Neuronal stem cell (in vitro differentiated cells): ENCODE results near the gene ETAA1.

ENCODE experiments used
- DNase-seq: peaks from one replicate; pipeline ENCODE4 v3.0.0-alpha.2; 2013; ENCODE audit warnings: low spot score
- H2AFZ ChIP-seq: one replicate; pipeline ENCODE4 v1.6.1; 2013; ENCODE audit warnings: mild to moderate bottlenecking, low read length, inconsistent platforms
- H2AK5ac ChIP-seq: 2 replicates; pipeline ENCODE4 v1.6.1; 2013; ENCODE audit warnings: low read depth, mild to moderate bottlenecking, inconsistent platforms, low read length, moderate library complexity, mixed read lengths
- H2BK120ac ChIP-seq: 2 replicates; pipeline ENCODE4 v1.6.1; 2013; ENCODE audit warnings: low read depth, mild to moderate bottlenecking, inconsistent platforms, low read length, moderate library complexity, mixed read lengths
- H2BK12ac ChIP-seq: one replicate; pipeline ENCODE4 v1.6.1; 2013; ENCODE audit warnings: low read length, inconsistent platforms
- H2BK15ac ChIP-seq: 2 replicates; pipeline ENCODE4 v1.6.1; 2013; ENCODE audit warnings: mild to moderate bottlenecking, low read length, inconsistent platforms, mixed read lengths
- H2BK5ac ChIP-seq: one replicate; pipeline ENCODE4 v1.6.1; 2013; ENCODE audit warnings: inconsistent platforms, mild to moderate bottlenecking, low read length, moderate library complexity
- H3K14ac ChIP-seq: one replicate; pipeline ENCODE4 v1.6.1; 2013; ENCODE audit warnings: low read length, inconsistent platforms
- H3K18ac ChIP-seq: 2 replicates; pipeline ENCODE4 v1.6.1; 2013; ENCODE audit warnings: low read length, inconsistent platforms
- H3K23ac ChIP-seq: 2 replicates; pipeline ENCODE4 v1.6.1; 2013; ENCODE audit warnings: low read depth, mild to moderate bottlenecking, mixed read lengths, low read length, inconsistent platforms; ENCODE audit not compliant: poor library complexity
- H3K27ac ChIP-seq: replicated peaks from 3 replicates; pipeline ENCODE4 v1.5.1; 2013; ENCODE audit warnings: low read length, inconsistent platforms
- H3K27me3 ChIP-seq, 3 experiments: 2 replicates each; pipeline ENCODE4 v1.6.1; 2013; ENCODE audit warnings: low read length in 3 of 3, mild to moderate bottlenecking in 2 of 3, inconsistent platforms in 1 of 3, low read depth in 1 of 3, mixed read lengths in 1 of 3, moderate library complexity in 1 of 3; ENCODE audit not compliant: control insufficient read depth in 3 of 3, insufficient read depth in 3 of 3
- H3K36me3 ChIP-seq, 2 donors: replicated peaks in 1 of 2; 2 replicates each; pipeline ENCODE4 v1.6.1; 2013; ENCODE audit warnings: low read length in 2 of 2; ENCODE audit not compliant: control insufficient read depth in 2 of 2, insufficient read depth in 2 of 2
- H3K4ac ChIP-seq: 2 replicates; pipeline ENCODE4 v1.6.1; 2013; ENCODE audit warnings: inconsistent platforms, mild to moderate bottlenecking, low read length, moderate library complexity
- H3K4me1 ChIP-seq, 2 donors: 1 replicate in 1 of 2; 2 replicates in 1 of 2; pipeline ENCODE4 v1.6.1; 2013; ENCODE audit warnings: low read length in 2 of 2, low read depth in 1 of 2; ENCODE audit not compliant: control insufficient read depth in 2 of 2, insufficient read depth in 1 of 2
- H3K4me2 ChIP-seq: one replicate; pipeline ENCODE4 v1.6.1; 2013; ENCODE audit warnings: mild to moderate bottlenecking, low read length, inconsistent platforms; ENCODE audit not compliant: insufficient read depth, poor library complexity, severe bottlenecking
- H3K4me3 ChIP-seq, 2 donors: 2 replicates each; pipeline ENCODE4 v1.5.1; 2013; ENCODE audit warnings: low read length in 2 of 2, mild to moderate bottlenecking in 2 of 2, inconsistent platforms in 1 of 2, moderate library complexity in 1 of 2
- H3K79me1 ChIP-seq: one replicate; pipeline ENCODE4 v1.6.1; 2013; ENCODE audit warnings: low read depth, mild to moderate bottlenecking, inconsistent platforms, low read length, moderate library complexity
- H3K9ac ChIP-seq: one replicate; pipeline ENCODE4 v1.6.1; 2013; ENCODE audit warnings: mild to moderate bottlenecking, low read depth, low read length, inconsistent platforms; ENCODE audit not compliant: poor library complexity
- H3K9me3 ChIP-seq, 2 donors: replicated peaks in 1 of 2; 2 replicates each; pipeline versions ENCODE3 to v1.6.1; 2013; ENCODE audit warnings: low read length in 2 of 2, mild to moderate bottlenecking in 2 of 2, inconsistent platforms in 1 of 2, low read depth in 1 of 2, mixed read lengths in 1 of 2, moderate library complexity in 1 of 2; ENCODE audit not compliant: control insufficient read depth in 2 of 2, insufficient read depth in 1 of 2
- H4K8ac ChIP-seq: one replicate; pipeline ENCODE4 v1.6.1; 2013; ENCODE audit warnings: low read depth, mild to moderate bottlenecking, inconsistent platforms, low read length, moderate library complexity
- H4K91ac ChIP-seq: one replicate; pipeline ENCODE4 v1.6.1; 2013; ENCODE audit warnings: low read length, low read depth, mild to moderate bottlenecking, inconsistent platforms; ENCODE audit not compliant: poor library complexity
- WGBS, 2 donors: extraction: QIAGEN DNeasy Blood & Tissue Kit; methylation state at CpG; one replicate each; pipeline ENCODE4 v1.1.7; 2013; ENCODE audit warnings: missing lambda C conversion rate in 2 of 2, mixed read lengths in 1 of 2; ENCODE audit not compliant: insufficient read length in 2 of 2, insufficient replicate concordance in 1 of 2; ENCODE audit errors: extremely low coverage in 2 of 2; 5-methylcytosine and 5-hydroxymethylcytosine counted together

Gene ETAA1

GRCh38 chr2:67389286-67389685, 7.8 kb upstream of the ETAA1 start:
- H3K18ac ChIP-seq: no peak overlapping the region
- H3K4me1 ChIP-seq: peaks cover 0 to 5% of the 10 kb centered on the region in 2 donors
- DNase-seq: no peak
- no peak overlapping the region for H4K8ac ChIP-seq
- H2BK5ac ChIP-seq: no peak overlapping the region
- peaks cover 0 to 5% of the 10 kb centered on the region in 2 donors for H3K9me3 ChIP-seq
- no peak overlapping the region for H3K23ac ChIP-seq
- WGBS, 2 donors: no CpG with 5 or more reads among the region's 2 CpGs
- no peaks in the 10 kb centered on the region for H3K36me3 ChIP-seq
- no peak overlapping the region for H3K4me2 ChIP-seq
- no peak overlapping the region for H3K4me3 ChIP-seq
- no peak overlapping the region for H2BK120ac ChIP-seq
- no peak overlapping the region for H3K27ac ChIP-seq
- no peak overlapping the region for H4K91ac ChIP-seq
- H2AK5ac ChIP-seq: no peak overlapping the region
- no peaks in the 10 kb centered on the region for H3K27me3 ChIP-seq
- no peak overlapping the region for H2BK12ac ChIP-seq
- H3K9ac ChIP-seq: no peak overlapping the region
- peak overlapping the region; percentile 23 for H2AFZ ChIP-seq
- no peak overlapping the region for H3K14ac ChIP-seq
- H2BK15ac ChIP-seq: no peak overlapping the region
- no peaks in the 10 kb centered on the region for H3K79me1 ChIP-seq
- no peak overlapping the region for H3K4ac ChIP-seq

- no peaks in the 10 kb centered on the region for H3K36me3 ChIP-seq
- H4K8ac ChIP-seq: no peak overlapping the region
- H3K4me3 ChIP-seq: no peak overlapping the region
- no peaks in the 10 kb centered on the region for H3K79me1 ChIP-seq
- H3K9me3 ChIP-seq: peaks cover 0 to 5% of the 10 kb centered on the region in 2 donors
- H2BK120ac ChIP-seq: no peak overlapping the region
- H3K27me3 ChIP-seq: no peaks in the 10 kb centered on the region
- H2AK5ac ChIP-seq: no peak overlapping the region
- no peak overlapping the region for H3K9ac ChIP-seq
- no peak overlapping the region for H3K27ac ChIP-seq
- H3K4me2 ChIP-seq: no peak overlapping the region
- no peak overlapping the region for H2BK5ac ChIP-seq
- peak overlapping the region; percentile 23 for H2AFZ ChIP-seq
- H3K4ac ChIP-seq: no peak overlapping the region
- no peak overlapping the region for H2BK12ac ChIP-seq
- peaks cover 0 to 5% of the 10 kb centered on the region in 2 donors for H3K4me1 ChIP-seq
- no peak overlapping the region for H2BK15ac ChIP-seq
- H3K18ac ChIP-seq: no peak overlapping the region
- H4K91ac ChIP-seq: no peak overlapping the region
- no peak overlapping the region for H3K14ac ChIP-seq
- H3K23ac ChIP-seq: no peak overlapping the region
- DNase-seq: no peak
Observed at GRCh38 chr2:67389788-67390187, 7.3 kb upstream of the ETAA1 start.

- H2BK12ac ChIP-seq: no peak overlapping the region
- H3K9ac ChIP-seq: no peak overlapping the region
- H3K4me3 ChIP-seq: no peak overlapping the region
- H2BK120ac ChIP-seq: no peak overlapping the region
- H3K27me3 ChIP-seq: no peaks in the 10 kb centered on the region
- no peaks in the 10 kb centered on the region for H3K79me1 ChIP-seq
- H2BK15ac ChIP-seq: no peak overlapping the region
- no peaks in the 10 kb centered on the region for H3K9me3 ChIP-seq
- H4K8ac ChIP-seq: no peak overlapping the region
- H3K23ac ChIP-seq: no peak overlapping the region
- no peak overlapping the region for H2AK5ac ChIP-seq
- H3K36me3 ChIP-seq: no peaks in the 10 kb centered on the region
- H3K14ac ChIP-seq: no peak overlapping the region
- H2AFZ ChIP-seq: no peak overlapping the region
- no peak overlapping the region for H3K4ac ChIP-seq
- H3K18ac ChIP-seq: no peak overlapping the region
- H3K27ac ChIP-seq: no peak overlapping the region
- H3K4me2 ChIP-seq: no peak overlapping the region
- no peak for DNase-seq
- H3K4me1 ChIP-seq: peaks cover 0 to 5% of the 10 kb centered on the region in 2 donors
- no peak overlapping the region for H2BK5ac ChIP-seq
- H4K91ac ChIP-seq: no peak overlapping the region
Observed at GRCh38 chr2:67393237-67393636, 3.9 kb upstream of the ETAA1 start.

DNA sequence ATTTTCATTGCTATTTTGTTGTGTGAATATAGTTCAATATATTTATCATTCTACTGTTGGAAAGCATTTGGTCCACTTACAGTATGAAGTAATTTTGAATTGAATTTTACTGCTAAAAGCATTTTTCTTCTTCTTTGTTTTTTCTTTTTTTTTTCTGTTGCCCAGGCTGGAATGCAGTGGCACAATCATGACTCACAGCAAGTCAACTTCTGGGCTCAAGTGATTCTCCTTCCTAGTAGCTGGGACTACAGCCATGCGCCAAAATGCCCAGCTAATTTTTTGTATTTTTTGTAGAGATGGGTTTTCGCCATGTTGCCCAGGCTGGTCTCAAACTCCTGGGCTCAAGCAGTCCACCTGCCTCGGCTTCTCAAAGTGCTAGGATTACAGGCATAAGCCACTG, 2.4 kb upstream of the ETAA1 start:
- no peak overlapping the region for H4K91ac ChIP-seq
- no peaks in the 10 kb centered on the region for H3K79me1 ChIP-seq

More for the DNA sequence above, 2.4 kb upstream of the ETAA1 start:
- no peak overlapping the region for H3K4me2 ChIP-seq
- no peaks in the 10 kb centered on the region for H3K9me3 ChIP-seq
- no peak overlapping the region for H3K27ac ChIP-seq
- no peak overlapping the region for H4K8ac ChIP-seq
- WGBS, 2 donors: no CpG with 5 or more reads among the region's 3 CpGs
- H2BK5ac ChIP-seq: no peak overlapping the region
- H3K36me3 ChIP-seq: peaks cover 0 to 12% of the 10 kb centered on the region in 2 donors
- DNase-seq: no peak
- H3K27me3 ChIP-seq: no peaks in the 10 kb centered on the region
- H2BK15ac ChIP-seq: no peak overlapping the region
- no peak overlapping the region for H3K4ac ChIP-seq
- H2BK120ac ChIP-seq: no peak overlapping the region
- H3K4me1 ChIP-seq: no peaks in the 10 kb centered on the region
- no peak overlapping the region for H2AK5ac ChIP-seq
- H2AFZ ChIP-seq: no peak overlapping the region
- no peak overlapping the region for H3K18ac ChIP-seq
- no peak overlapping the region for H2BK12ac ChIP-seq
- H3K9ac ChIP-seq: no peak overlapping the region
- no peak overlapping the region for H3K14ac ChIP-seq
- H3K23ac ChIP-seq: no peak overlapping the region
- H3K4me3 ChIP-seq: no peak overlapping the region
